Lower leg skin (tissue), 3 donors: ENCODE results near the gene TTYH3.

ENCODE experiments used
- POLR2A ChIP-seq, 2 donors: fragments of 450-650 bp; IDR thresholded peaks; one replicate each; pipeline ENCODE4 v1.6.1; 2016 to 2017; ENCODE audit warnings: antibody characterized with exemption in 2 of 2, mild to moderate bottlenecking in 1 of 2, moderate library complexity in 1 of 2
- TF ChIP-seq, protein P1 (sequence below), 3 donors: fragments of 450-650 bp; IDR thresholded peaks; one replicate each; pipeline ENCODE4 v1.5.1; 2016; ENCODE audit warnings: antibody characterized with exemption in 3 of 3, mild to moderate bottlenecking in 3 of 3, moderate library complexity in 2 of 3

DNA sequence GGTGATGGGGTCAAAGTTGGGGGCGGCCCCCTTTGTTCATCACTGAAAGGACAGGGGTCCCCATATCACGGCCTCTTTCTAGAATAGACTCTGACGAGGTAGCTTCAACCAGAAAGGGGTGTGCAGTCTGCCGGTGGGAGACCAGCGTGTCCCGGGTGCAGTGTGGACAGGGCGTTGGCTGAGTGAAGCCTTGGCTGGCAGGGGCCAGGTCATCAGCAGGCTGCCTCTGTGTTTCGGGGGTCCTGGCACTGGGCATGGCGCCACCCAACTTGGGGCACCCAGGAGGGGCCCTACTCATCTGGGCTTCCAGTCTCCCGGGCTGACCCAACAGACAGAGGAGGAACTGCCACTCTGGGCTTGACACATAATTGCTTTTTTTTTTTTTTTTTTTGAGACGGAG lies 52.7 kb downstream of the TTYH3 start:
- TF ChIP-seq, protein P1, sequence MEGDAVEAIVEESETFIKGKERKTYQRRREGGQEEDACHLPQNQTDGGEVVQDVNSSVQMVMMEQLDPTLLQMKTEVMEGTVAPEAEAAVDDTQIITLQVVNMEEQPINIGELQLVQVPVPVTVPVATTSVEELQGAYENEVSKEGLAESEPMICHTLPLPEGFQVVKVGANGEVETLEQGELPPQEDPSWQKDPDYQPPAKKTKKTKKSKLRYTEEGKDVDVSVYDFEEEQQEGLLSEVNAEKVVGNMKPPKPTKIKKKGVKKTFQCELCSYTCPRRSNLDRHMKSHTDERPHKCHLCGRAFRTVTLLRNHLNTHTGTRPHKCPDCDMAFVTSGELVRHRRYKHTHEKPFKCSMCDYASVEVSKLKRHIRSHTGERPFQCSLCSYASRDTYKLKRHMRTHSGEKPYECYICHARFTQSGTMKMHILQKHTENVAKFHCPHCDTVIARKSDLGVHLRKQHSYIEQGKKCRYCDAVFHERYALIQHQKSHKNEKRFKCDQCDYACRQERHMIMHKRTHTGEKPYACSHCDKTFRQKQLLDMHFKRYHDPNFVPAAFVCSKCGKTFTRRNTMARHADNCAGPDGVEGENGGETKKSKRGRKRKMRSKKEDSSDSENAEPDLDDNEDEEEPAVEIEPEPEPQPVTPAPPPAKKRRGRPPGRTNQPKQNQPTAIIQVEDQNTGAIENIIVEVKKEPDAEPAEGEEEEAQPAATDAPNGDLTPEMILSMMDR (IDR thresholded peaks at IDR 0.05) = no peak
- TF ChIP-seq POLR2A (IDR thresholded peaks at IDR 0.05) = no peak
